Measurements from ENCODE around the gene SUCNR1. TPM values are rescaled to one million over a fixed set of nuclear protein-coding genes. Genes with fewer than 3 reads are reported as not detected.

The SUCNR1 gene
- total and polyA plus RNA-seq, 2 of the 13 experiments (the other 11 are each of a cell fraction or from before 2014, with no cell fraction given), result 0.03 TPM; not detected in 1

DNA sequence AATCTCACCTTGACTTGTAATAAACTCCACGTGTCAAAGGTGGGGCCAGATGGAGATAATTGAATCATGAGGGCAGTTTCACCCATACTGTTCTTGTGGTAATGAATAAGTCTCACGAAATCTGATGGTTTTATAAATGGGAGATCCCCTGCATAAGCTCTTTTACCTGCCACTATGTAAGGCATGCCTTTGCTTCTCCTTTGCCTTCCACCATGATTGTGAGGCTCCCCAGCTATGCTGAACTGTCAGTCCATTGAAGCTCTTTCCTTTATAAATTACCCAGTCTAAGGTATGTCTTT is 45.5 kb downstream of the SUCNR1 start (continued):
- TF ChIP-seq GABPA (IDR thresholded peaks at IDR 0.05; ENCODE audit: low read depth, low read length) (no peak), GABPA (CRISPR knock-in tag; IDR thresholded peaks at IDR 0.05; ENCODE audit: low read depth) (no peak), FOXK2 (IDR thresholded peaks at IDR 0.05) (no peak), RAD51 (IDR thresholded peaks at IDR 0.05; ENCODE audit: borderline replicate concordance) (no peak), CBX5 (CRISPR knock-in tag; IDR thresholded peaks at IDR 0.05; ENCODE audit: borderline replicate concordance) (no peak), POGZ (CRISPR knock-in tag; IDR thresholded peaks at IDR 0.05) (no peak), ZC3H13 (CRISPR knock-in tag; IDR thresholded peaks at IDR 0.05) (no peak), ZFP37 (CRISPR knock-in tag; IDR thresholded peaks at IDR 0.05; ENCODE audit: borderline replicate concordance) (no peak), RFXAP (CRISPR knock-in tag; IDR thresholded peaks at IDR 0.05; ENCODE audit: borderline replicate concordance) (no peak), ATF2 (CRISPR knock-in tag; IDR thresholded peaks at IDR 0.05) (no peak), TRIM22 (IDR thresholded peaks at IDR 0.05) (no peak), CBX2 (IDR thresholded peaks at IDR 0.05; ENCODE audit: low read depth, low read length) (no peak), CBX2 (CRISPR knock-in tag; IDR thresholded peaks at IDR 0.05; ENCODE audit: low read depth) (no peak), BHLHE40 (IDR thresholded peaks at IDR 0.05; ENCODE audit: low read length) (no peak)
- TF ChIP-seq, protein P1, sequence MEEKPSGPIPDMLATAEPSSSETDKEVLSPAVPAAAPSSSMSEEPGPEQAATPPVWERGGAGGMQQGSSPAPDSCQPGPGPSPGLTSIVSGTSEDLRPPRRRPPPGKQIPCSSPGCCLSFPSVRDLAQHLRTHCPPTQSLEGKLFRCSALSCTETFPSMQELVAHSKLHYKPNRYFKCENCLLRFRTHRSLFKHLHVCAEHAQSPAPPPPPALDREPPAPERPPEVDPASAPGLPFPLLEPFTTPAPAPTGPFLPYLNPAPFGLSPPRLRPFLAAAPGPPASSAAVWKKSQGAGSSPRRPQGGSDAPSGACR (CRISPR knock-in tag; IDR thresholded peaks at IDR 0.05), result no peak
- TF ChIP-seq, protein P2, sequence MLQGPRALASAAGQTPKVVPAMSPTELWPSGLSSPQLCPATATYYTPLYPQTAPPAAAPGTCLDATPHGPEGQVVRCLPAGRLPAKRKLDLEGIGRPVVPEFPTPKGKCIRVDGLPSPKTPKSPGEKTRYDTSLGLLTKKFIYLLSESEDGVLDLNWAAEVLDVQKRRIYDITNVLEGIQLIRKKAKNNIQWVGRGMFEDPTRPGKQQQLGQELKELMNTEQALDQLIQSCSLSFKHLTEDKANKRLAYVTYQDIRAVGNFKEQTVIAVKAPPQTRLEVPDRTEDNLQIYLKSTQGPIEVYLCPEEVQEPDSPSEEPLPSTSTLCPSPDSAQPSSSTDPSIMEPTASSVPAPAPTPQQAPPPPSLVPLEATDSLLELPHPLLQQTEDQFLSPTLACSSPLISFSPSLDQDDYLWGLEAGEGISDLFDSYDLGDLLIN (CRISPR knock-in tag; IDR thresholded peaks at IDR 0.05; ENCODE audit: borderline replicate concordance), result no peak
